Measurements from ENCODE around the gene R3HDM2. TPM values are rescaled to one million over a fixed set of nuclear protein-coding genes. Genes with fewer than 3 reads are reported as not detected.

Gene R3HDM2
- total RNA-seq, 1 donor from 2014 or later, result 86.8 TPM

- Mint-ChIP-seq H3K27me3 (peaks cover 78% of the 10 kb centered on the region), H3K4me1 (ENCODE audit: low read depth) (peaks cover 9% of the 10 kb centered on the region), H3K27ac (no peak overlapping the region), H3K9me3 (ENCODE audit: low read depth) (no peaks in the 10 kb centered on the region), H3K36me3 (ENCODE audit: insufficient read depth) (no peaks in the 10 kb centered on the region), H3K4me3 (ENCODE audit: low read depth) (no peak overlapping the region)
- no peak for DNase-seq (ENCODE audit: low spot score, unreplicated experiment)
- TF ChIP-seq, protein P1, sequence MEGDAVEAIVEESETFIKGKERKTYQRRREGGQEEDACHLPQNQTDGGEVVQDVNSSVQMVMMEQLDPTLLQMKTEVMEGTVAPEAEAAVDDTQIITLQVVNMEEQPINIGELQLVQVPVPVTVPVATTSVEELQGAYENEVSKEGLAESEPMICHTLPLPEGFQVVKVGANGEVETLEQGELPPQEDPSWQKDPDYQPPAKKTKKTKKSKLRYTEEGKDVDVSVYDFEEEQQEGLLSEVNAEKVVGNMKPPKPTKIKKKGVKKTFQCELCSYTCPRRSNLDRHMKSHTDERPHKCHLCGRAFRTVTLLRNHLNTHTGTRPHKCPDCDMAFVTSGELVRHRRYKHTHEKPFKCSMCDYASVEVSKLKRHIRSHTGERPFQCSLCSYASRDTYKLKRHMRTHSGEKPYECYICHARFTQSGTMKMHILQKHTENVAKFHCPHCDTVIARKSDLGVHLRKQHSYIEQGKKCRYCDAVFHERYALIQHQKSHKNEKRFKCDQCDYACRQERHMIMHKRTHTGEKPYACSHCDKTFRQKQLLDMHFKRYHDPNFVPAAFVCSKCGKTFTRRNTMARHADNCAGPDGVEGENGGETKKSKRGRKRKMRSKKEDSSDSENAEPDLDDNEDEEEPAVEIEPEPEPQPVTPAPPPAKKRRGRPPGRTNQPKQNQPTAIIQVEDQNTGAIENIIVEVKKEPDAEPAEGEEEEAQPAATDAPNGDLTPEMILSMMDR (IDR thresholded peaks at IDR 0.05; ENCODE audit: unreplicated experiment), result no peak
Observed at GRCh38 chr12:57465747-57466505, 35.1 kb upstream of the R3HDM2 start.

DNA sequence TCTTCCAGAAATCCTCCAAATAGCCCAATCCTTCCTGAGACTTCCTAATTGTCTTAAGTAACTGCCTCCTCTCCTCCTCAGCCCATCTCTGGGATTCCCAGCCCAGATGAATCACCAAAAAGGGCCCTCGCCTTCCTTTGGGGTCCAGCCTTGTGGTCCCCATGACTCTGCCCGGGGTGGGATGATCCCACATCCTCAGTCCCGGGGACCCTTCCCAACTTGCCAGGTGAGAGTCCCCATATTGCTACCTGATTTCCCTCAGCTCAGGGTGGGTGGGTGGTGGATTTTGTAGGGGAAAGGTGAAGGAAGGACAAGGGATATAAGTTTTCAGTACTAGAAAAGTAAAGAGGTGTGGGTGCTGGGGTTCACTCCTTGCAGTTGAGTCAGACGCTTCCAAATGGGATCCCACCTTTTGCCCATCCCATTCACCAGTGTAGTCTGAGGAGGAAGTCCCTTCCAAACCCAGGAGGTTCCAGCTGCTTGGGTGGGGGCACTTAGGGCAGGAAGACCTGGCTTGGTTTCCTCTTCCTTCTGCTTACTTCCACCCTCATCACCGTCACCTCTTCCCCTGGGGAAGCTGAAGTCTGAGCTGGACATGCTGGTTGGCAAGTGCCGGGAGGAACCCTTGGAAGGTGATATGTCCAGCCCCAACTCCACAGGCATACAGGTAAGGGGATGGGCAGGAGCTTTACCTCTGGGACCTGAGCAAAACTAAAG, 34.3 kb upstream of the R3HDM2 start:
- Mint-ChIP-seq H3K36me3 (ENCODE audit: insufficient read depth) (no peaks in the 10 kb centered on the region), H3K4me1 (ENCODE audit: low read depth) (peaks cover 12% of the 10 kb centered on the region), H3K4me3 (ENCODE audit: low read depth) (no peak overlapping the region), H3K27me3 (peaks cover 85% of the 10 kb centered on the region), H3K27ac (no peak overlapping the region), H3K9me3 (ENCODE audit: low read depth) (no peaks in the 10 kb centered on the region)
- no peak for DNase-seq (ENCODE audit: low spot score, unreplicated experiment)
- TF ChIP-seq, protein P1 (IDR thresholded peaks at IDR 0.05; ENCODE audit: unreplicated experiment), result no peak

DNA sequence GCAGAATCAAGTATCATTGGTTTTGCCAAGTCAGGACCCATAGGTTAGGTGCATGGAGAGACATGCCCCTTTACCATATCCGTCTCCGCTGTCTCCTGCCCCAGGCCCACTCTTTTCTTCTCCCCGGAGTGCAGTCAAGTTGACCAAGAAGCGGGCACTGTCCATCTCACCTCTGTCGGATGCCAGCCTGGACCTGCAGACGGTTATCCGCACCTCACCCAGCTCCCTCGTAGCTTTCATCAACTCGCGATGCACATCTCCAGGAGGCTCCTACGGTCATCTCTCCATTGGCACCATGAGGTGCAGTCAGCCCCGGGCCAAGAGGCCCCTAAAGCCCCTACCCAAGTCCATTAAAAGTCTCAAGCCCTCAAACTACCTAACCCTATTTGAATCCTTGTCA, 33.7 kb upstream of the R3HDM2 start:
- Mint-ChIP-seq H3K4me3 (ENCODE audit: low read depth) (no peak overlapping the region), H3K4me1 (ENCODE audit: low read depth) (peaks cover 12% of the 10 kb centered on the region), H3K9me3 (ENCODE audit: low read depth) (no peaks in the 10 kb centered on the region), H3K27ac (no peak overlapping the region), H3K27me3 (peaks cover 82% of the 10 kb centered on the region), H3K36me3 (ENCODE audit: insufficient read depth) (no peaks in the 10 kb centered on the region)
- DNase-seq (ENCODE audit: low spot score, unreplicated experiment), result no peak
- TF ChIP-seq, protein P1 (IDR thresholded peaks at IDR 0.05; ENCODE audit: unreplicated experiment), result no peak

- peaks cover 19% of the 10 kb centered on the region for H3K4me1 Mint-ChIP-seq (ENCODE audit: low read depth)
- no peaks in the 10 kb centered on the region for H3K36me3 Mint-ChIP-seq (ENCODE audit: insufficient read depth)
- TF ChIP-seq, protein P1 (IDR thresholded peaks at IDR 0.05; ENCODE audit: unreplicated experiment), result no peak
- H3K4me3 Mint-ChIP-seq (ENCODE audit: low read depth), result peak overlapping the region; percentile 74
- H3K27me3 Mint-ChIP-seq, result peaks cover 71% of the 10 kb centered on the region
- H3K9me3 Mint-ChIP-seq (ENCODE audit: low read depth), result no peaks in the 10 kb centered on the region
- peak overlapping the region; percentile 88 for H3K27ac Mint-ChIP-seq
- no peak for DNase-seq (ENCODE audit: low spot score, unreplicated experiment)
Observed at GRCh38 chr12:57462912-57463253, 32.0 kb upstream of the R3HDM2 start.

DNA sequence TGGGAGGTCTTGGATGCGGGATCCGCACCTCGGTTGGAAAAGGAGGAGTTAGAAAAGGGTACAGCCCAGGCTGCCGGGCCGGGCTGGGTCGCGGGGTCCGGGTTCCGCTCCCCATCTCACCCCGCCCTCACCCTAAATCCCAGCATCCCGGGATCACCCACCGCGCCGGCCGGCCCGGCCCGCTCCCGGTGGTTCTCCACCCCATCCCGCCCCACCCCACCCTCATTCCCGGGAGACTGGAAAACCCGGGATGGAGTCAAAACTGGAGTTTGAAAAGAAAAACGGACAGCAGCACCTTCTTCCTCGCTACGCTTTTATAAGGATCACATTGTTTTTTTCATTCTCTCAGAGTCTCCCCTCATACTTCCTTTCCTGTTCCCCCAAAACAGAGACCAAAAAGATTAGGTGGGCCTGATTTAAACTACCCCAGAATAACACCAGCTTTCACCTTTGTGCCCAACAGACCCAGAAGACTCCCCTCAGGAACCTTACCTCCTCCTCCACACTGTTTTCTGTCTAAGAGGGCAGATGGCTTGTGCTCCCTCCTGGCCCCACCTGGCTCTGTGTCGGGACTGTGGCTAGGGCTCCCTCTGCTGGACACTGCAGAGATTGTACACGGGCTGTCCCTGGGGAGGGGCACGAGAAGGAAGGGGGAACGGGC, 31.5 kb upstream of the R3HDM2 start:
- peaks cover 66% of the 10 kb centered on the region for H3K27me3 Mint-ChIP-seq
- TF ChIP-seq, protein P1 (IDR thresholded peaks at IDR 0.05; ENCODE audit: unreplicated experiment), result peak; percentile 96
- no peaks in the 10 kb centered on the region for H3K36me3 Mint-ChIP-seq (ENCODE audit: insufficient read depth)
- peak overlapping the region; percentile 74 for H3K4me3 Mint-ChIP-seq (ENCODE audit: low read depth)
- H3K4me1 Mint-ChIP-seq (ENCODE audit: low read depth), result peaks cover 19% of the 10 kb centered on the region
- DNase-seq (ENCODE audit: low spot score, unreplicated experiment), result peak; percentile 89
- H3K9me3 Mint-ChIP-seq (ENCODE audit: low read depth), result no peaks in the 10 kb centered on the region
- H3K27ac Mint-ChIP-seq, result peak overlapping the region; percentile 88

All from progenitor cell of endocrine pancreas (in vitro differentiated cells).